Loucy (cell line): Measurements from ENCODE around the gene SACS.

ENCODE experiments used
- H2AFZ ChIP-seq: fragments of 200-600 bp; sonication (generic); 2 replicates; pipeline ENCODE4 v1.6.0; 2016; ENCODE audit warnings: antibody characterized with exemption, mild to moderate bottlenecking, low read length, moderate library complexity
- H3F3A ChIP-seq: fragments of 200-600 bp; 2 replicates; pipeline ENCODE4 v1.6.0; 2016; ENCODE audit warnings: antibody characterized with exemption, low read depth, mild to moderate bottlenecking
- H3K27me3 ChIP-seq: fragments of 200-600 bp; sonication (generic); 2 replicates; pipeline ENCODE4 v1.6.1; 2014; ENCODE audit warnings: low read length, mild to moderate bottlenecking; ENCODE audit not compliant: insufficient read depth, poor library complexity, severe bottlenecking
- H3K36me3 ChIP-seq: fragments of 200-600 bp; sonication (generic); 2 replicates; pipeline ENCODE4 v1.6.1; 2016; ENCODE audit warnings: low read length; ENCODE audit not compliant: insufficient read depth
- H3K4me1 ChIP-seq: fragments of 200-600 bp; sonication (generic); 2 replicates; pipeline ENCODE4 v1.5.1; 2014; ENCODE audit warnings: low read length, mild to moderate bottlenecking; ENCODE audit not compliant: insufficient read depth, poor library complexity, severe bottlenecking
- H3K4me2 ChIP-seq: fragments of 200-600 bp; sonication (generic); 2 replicates; pipeline ENCODE4 v1.6.0; 2014; ENCODE audit warnings: antibody characterized with exemption, low read length, low read depth, mild to moderate bottlenecking; ENCODE audit not compliant: poor library complexity, severe bottlenecking
- H3K4me3 ChIP-seq: fragments of 200-600 bp; sonication (generic); 2 replicates; pipeline ENCODE4 v1.5.1; 2014; ENCODE audit warnings: low read length, mild to moderate bottlenecking, mixed read lengths; ENCODE audit not compliant: poor library complexity, severe bottlenecking
- H3K79me2 ChIP-seq: fragments of 200-600 bp; sonication (generic); 2 replicates; pipeline ENCODE4 v1.6.1; 2014; ENCODE audit warnings: low read length; ENCODE audit not compliant: insufficient read depth
- H3K9ac ChIP-seq: fragments of 200-600 bp; sonication (generic); 2 replicates; pipeline ENCODE4 v1.6.0; 2014; ENCODE audit warnings: mild to moderate bottlenecking, low read depth, low read length, moderate library complexity; ENCODE audit not compliant: poor library complexity, severe bottlenecking
- H3K9me2 ChIP-seq: fragments of 200-600 bp; sonication (generic); replicated peaks from 2 replicates; pipeline ENCODE4 v1.6.1; 2016; ENCODE audit warnings: low read depth, low read length, mixed read lengths
- H3K9me3 ChIP-seq: fragments of 200-600 bp; sonication (generic); 2 replicates; pipeline ENCODE4 v1.6.1; 2014; ENCODE audit warnings: mild to moderate bottlenecking, antibody characterized with exemption, low read length, low read depth; ENCODE audit not compliant: insufficient read depth
- H4K20me1 ChIP-seq: fragments of 200-600 bp; sonication (generic); 2 replicates; pipeline ENCODE4 v1.6.0; 2014; ENCODE audit warnings: antibody characterized with exemption, low read length, mild to moderate bottlenecking; ENCODE audit not compliant: insufficient read depth, poor library complexity, severe bottlenecking
- CTCF ChIP-seq: fragments of 200-600 bp; sonication (generic); conservative IDR thresholded peaks from 2 replicates; pipeline ENCODE4 v1.5.1; 2014; ENCODE audit warnings: mild to moderate bottlenecking, antibody characterized with exemption, low read length
- EZH2phosphoT487 ChIP-seq: fragments of 200-600 bp; IDR thresholded peaks from 2 replicates; pipeline ENCODE4 v1.6.1; 2018; ENCODE audit warnings: antibody characterized with exemption, mild to moderate bottlenecking, moderate library complexity, borderline replicate concordance

The SACS gene

DNA sequence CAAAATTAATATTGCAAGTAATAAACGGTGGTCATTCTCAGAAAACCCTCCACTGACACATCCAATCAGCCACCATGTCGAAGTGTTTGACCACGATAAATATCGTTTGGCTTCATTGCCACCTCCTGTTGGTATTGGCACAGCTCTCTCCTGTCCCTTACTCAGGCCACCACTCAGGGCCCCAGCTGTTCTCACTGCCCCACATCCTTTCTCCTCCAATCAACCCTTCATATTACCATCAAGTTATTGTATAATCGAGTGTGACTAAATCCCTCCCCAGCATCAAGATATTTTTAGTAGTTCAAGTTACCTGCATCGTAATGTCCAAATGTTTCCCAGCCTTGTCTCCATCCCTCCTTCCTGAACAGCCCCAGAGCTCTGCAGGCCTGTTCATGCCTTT lies 50.4 kb downstream of the SACS start:
- Histone ChIP-seq H3K79me2 (no peaks in the 10 kb centered on the region), H3K4me1 (no peaks in the 10 kb centered on the region), H3K9me2 (no peaks in the 10 kb centered on the region), H3K4me3 (no peak overlapping the region), H3K4me2 (no peak overlapping the region), H3K9ac (no peak overlapping the region), H4K20me1 (no peaks in the 10 kb centered on the region), H3K27me3 (no peaks in the 10 kb centered on the region), H3F3A (no peaks in the 10 kb centered on the region), H3K9me3 (no peaks in the 10 kb centered on the region), H3K36me3 (no peaks in the 10 kb centered on the region), H2AFZ (no peak overlapping the region)
- TF ChIP-seq EZH2phosphoT487 (no peak), CTCF (no peak)

GRCh38 chr13:23381866-23382265 lies 51.6 kb downstream of the SACS start:
- no peaks in the 10 kb centered on the region for H3K27me3 ChIP-seq
- no peaks in the 10 kb centered on the region for H3K36me3 ChIP-seq
- no peak for TF ChIP-seq CTCF
- no peak for TF ChIP-seq EZH2phosphoT487
- no peaks in the 10 kb centered on the region for H3K4me1 ChIP-seq
- H3K79me2 ChIP-seq = no peaks in the 10 kb centered on the region
- H2AFZ ChIP-seq = no peak overlapping the region
- H3K9ac ChIP-seq = no peak overlapping the region
- no peak overlapping the region for H3K4me3 ChIP-seq
- no peaks in the 10 kb centered on the region for H3K9me2 ChIP-seq
- no peak overlapping the region for H3K4me2 ChIP-seq
- no peaks in the 10 kb centered on the region for H4K20me1 ChIP-seq
- H3K9me3 ChIP-seq = no peaks in the 10 kb centered on the region
- no peaks in the 10 kb centered on the region for H3F3A ChIP-seq

DNA sequence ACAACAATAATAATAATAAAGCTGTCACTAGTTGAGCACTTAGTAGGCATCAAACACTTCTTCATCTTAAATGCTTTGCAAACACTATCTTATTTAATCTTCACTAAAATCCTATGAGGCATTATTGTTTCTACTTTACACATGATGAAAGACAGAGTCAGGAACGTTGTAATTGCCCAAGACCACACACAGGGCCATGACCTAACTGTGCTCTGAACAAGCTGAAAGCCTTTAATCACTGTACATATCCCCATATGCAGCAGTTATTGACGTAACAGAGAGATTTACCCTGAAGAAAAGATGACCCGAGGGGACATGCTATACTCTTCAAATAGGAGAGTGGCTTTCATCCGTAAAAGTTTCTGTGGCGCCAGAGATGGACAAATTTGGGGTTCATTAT lies 53.0 kb downstream of the SACS start:
- Histone ChIP-seq H4K20me1 (no peaks in the 10 kb centered on the region), H3K36me3 (no peaks in the 10 kb centered on the region), H3K9ac (no peak overlapping the region), H3K4me1 (peaks cover 5% of the 10 kb centered on the region), H3K27me3 (no peaks in the 10 kb centered on the region), H2AFZ (no peak overlapping the region), H3K4me2 (no peak overlapping the region), H3K9me3 (no peaks in the 10 kb centered on the region), H3K4me3 (no peak overlapping the region), H3K79me2 (no peaks in the 10 kb centered on the region), H3K9me2 (no peaks in the 10 kb centered on the region), H3F3A (no peaks in the 10 kb centered on the region)
- TF ChIP-seq CTCF (no peak), EZH2phosphoT487 (no peak)
